Esophagus muscularis mucosa (tissue), 3 donors: ENCODE results near the gene WDR27.

Source experiments
- CTCF ChIP-seq, 3 experiments: fragments of 200-600 bp in 2 of 3; fragments of 450-650 bp in 1 of 3; sonication (generic) in 2 of 3; IDR thresholded peaks; one replicate each; pipeline ENCODE4 v1.5.1; 2017 to 2019; ENCODE audit warnings: antibody characterized with exemption in 3 of 3, mild to moderate bottlenecking in 2 of 3, moderate library complexity in 1 of 3
- POLR2A ChIP-seq: fragments of 450-650 bp; IDR thresholded peaks from one replicate; pipeline ENCODE4 v1.6.1; 2017; ENCODE audit warnings: antibody characterized with exemption, moderate library complexity, mild to moderate bottlenecking, low read depth

- TF ChIP-seq CTCF (IDR thresholded peaks at IDR 0.05) (no peak), POLR2A (no peak)
These were observed 244.1 kb downstream of the WDR27 start for GRCh38 chr6:169457762-169458161.
